Embryonic facial prominence (tissue), 1 donor: Measurements from ENCODE around the gene CD276.
A peak's percentile ranks its signal among the peaks of the same experiment; 100 is the strongest.
"Not testable (repeated sequence)": the region's sequence is repeated elsewhere in the genome, so short reads cannot be mapped to it uniquely, and the experiment has no call there.

Experiments
- DNase-seq: peaks from one replicate; pipeline ENCODE4 v3.0.0-alpha.2; 2016; ENCODE audit errors: extremely low spot score

CD276 gene

DNA sequence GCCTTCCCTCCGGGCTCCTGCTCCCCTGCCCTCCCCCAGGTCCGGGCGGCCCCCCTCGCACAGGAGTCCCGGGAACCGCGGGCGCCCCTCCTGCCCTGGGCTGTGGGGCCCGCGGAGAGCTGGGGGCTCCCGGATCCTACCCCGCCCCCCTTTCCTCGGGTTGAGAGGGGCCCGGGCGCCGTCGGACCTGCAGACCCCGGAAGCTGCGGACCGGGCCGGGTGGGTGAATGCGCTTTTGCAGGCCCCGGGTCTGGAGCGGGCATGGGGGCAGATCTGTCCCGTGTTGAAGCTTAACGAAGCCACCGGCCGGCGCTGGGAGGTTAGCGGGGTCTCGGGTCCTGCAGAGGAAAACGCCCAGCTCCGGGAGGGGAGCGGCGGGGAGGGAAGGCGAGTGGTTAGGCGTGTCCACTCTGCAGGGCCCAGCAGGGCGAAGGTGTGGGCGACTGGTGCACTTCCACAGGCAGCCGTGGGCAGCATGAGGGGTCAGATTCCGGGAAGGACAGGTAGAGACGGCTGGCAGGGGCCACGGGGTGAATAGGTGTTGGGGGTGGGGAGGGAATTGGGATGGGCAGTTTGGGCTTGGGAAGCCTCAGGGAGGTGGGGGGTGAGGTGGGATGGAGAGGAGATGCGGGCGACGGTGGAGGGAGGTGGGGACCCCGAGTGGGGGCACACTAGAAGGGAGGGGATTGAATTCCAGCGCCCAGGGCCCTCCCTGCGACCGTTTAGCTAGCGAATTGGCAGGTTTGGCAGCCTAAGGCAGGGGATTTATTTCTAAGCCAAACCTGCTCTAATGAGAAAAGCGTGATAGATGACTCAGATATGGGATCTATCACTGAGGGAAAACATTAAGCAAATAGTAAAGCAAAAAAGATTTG is 635 bp downstream of the CD276 start:
- DNase-seq: no peak

DNA sequence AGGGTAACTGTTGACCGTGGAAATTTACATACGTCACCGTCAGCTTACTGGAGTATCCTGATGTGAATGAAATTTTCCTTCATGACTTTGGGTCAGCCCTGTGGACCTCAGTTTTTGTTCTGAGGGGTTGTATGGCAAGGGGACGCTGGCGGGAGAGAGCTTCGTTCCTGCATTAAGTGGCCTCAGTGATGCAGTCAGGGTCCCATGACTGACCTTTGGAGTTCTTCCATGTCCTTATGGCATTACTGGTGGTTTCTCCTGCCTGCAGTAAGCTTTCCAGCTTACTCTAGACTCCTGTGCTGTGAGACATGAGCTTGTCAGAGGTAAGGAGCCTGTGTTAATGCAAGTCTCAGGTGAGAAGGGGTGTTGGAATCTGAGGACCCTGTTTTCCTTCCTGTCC is 1.8 kb downstream of the CD276 start:
- DNase-seq: no peak

DNA sequence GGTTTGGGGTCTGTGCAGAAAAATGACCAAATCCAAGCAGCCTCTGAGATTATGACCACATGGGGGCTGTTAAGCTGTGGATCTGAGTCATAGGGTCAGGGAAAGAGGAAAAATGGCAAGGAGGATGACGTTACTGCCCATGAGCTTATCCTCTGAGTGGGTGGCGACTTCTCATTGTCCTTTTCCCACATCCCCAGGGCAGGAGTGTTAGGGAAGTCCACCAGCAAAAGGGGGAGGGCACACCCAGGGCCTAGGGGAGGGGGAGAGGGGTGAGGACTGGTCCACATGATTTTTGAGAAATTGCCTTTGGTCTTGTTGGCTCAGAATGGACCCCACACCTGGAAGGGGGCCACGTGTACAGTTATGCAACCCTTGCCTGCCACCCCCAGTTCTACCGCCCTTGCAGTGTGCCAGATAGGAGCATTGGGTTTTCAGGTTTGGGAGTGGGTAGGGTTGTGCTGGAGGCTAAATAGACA is 2.6 kb downstream of the CD276 start:
- DNase-seq: no peak

DNA sequence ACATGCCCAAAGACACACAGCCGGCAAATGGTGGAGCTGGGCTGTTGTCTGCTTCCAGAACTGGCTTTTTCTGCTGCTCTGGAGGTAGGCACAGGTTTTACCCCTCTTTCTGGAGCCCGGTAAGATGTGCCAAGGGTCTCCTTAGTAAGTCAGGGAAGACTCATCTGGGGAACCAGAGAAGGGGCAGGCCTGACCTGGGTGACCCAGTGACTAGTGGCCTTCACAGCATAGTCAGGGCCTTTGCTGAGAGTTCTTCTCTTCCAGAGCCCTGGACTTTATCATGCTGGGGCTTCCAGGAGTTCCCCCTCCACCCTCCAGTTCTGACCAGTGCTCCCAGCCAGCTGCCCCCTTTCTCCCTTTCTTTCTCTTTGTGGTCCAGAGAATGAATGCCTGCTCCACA is 3.2 kb downstream of the CD276 start:
- no peak for DNase-seq

DNA sequence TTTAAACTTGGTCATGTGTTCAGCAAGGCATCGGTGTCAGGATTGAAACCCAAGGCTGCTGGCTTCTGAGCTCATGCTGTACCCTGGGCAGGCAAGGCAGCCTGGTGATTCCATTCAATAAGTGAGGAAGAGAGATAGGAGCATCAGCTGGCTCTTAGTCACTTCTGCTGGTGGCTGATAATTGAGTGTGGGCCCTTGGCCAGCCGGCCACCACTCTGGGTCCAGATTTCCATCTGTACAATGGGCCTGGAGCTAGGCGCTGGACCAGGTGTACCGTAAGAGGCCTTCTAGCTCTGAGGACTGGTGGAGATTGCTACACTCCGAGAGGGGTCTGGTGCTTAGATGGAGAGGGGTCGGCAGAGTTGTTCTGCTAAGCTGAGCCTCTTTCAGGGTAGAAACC is 4.3 kb downstream of the CD276 start:
- DNase-seq: no peak

DNA sequence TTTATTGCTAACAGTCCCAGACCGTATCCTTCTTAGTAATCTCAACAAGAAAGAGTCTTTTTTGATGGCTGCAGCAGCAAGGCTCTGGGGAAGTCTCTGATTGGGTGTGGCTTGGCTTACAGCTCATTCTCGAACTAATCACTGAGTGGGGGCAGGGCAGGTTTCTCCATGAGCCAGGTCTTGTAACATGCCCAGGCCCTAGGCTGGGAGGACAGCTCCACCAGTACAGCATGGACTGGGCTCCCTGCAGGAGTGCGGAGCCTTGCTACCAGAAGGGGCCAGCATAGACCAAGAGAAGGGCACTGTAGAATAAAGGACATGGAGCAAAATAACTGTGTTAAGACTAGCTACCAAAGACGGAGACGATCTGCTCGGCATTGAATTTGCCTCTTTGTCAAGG is 7.2 kb downstream of the CD276 start:
- DNase-seq: no peak

DNA sequence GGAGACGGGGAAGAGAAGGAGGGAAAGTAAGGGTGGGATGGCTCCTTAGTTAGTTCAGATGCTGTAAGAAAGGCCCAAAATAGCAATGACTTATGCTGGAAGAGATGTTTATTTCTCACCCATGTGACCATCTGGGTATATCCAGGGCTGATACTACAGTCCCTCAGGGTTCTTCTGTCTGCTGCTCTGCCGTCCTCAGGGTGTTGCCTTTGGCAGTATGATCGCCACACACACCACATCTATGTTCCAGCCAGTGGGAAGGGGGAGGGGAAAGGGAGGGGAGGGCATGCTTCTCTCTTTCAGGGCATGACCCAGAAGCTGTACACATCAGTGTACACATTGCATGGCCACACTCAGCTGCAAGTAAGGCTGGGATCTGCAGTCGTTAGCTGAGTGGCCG is 10.2 kb downstream of the CD276 start:
- no peak for DNase-seq

DNA sequence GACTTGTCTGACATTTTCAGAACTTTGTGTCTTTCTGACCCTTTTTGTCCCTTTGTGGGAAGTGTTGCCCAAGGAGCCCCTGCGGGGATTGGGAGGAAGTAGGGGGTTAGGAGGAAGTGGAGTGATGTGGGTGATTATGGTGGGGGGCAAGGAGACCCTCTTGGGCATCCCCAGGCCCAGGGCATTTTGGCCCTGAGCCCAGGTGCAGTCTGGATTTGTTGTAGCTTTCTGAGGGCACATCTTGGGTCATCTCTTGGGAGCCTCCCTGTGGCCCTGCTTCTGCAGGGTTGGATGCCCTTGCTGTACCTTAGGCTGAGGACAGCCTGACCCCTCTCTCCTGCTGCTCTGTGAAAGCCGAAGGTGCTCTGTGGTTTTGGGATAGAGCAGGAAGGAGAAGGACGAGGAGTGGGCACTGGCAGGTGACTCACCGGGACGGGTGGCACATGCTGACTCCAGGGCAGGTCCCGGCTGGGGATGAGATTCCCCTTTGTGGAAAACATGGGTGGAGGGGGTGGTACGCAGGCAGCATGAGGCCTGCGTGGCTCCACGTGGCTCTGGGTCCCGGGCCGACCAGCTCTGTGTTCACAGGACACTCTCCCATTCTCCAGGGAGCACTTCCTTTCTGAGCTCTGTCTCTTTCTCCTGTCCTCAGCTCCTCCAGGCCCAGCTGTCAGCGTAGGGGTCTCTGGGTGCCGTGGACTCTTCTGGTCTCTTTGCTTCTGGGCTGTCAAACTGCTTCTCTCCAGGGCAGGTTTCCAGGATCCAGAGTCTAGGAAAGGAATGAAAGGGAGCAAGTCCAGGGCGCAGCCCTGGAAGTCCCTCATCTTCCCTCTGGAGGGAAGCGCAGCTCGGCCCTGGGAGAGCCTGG is 11.8 kb downstream of the CD276 start:
- DNase-seq: no peak

DNA sequence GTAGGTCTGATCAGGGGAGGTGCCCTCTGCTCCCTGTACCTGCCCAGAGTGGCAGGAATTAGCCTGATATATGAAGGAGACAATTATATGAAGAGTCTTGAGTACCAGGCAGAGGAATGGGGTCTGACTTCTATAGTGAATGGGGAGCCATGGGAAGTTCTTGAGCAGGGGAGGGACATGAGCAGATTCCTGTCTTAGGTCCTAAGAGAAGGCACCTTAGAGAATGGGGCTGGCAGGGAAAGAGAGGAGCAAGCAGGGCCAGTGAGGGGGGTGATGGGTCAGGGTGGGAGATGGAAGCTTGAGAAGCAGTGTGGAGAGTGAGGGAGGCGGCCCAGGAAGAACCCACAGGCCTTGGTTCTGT is 12.4 kb downstream of the CD276 start:
- DNase-seq: no peak

DNA sequence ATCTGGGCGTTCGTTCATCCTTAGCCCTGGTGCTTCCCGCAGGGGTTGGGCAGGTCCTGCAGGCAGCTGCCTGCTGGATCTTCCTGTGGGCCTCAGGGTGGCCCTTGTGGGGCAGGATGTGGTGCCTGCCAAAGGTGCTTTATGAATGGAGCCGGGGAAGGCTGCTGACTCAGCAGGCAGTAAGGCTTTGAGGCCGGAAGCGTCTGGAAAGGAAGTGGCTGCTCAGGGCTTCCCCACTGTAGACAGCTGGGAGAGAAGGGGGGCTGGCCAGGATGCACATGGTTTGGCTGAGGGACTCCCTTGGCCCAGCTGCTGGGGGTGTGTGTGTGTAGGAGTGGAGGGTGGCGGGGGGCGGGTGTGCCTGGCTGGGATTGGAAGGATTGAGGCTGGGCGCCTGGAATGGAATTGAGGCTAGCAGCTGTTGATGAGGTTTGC is 12.9 kb downstream of the CD276 start:
- DNase-seq: peak; percentile 81

DNA sequence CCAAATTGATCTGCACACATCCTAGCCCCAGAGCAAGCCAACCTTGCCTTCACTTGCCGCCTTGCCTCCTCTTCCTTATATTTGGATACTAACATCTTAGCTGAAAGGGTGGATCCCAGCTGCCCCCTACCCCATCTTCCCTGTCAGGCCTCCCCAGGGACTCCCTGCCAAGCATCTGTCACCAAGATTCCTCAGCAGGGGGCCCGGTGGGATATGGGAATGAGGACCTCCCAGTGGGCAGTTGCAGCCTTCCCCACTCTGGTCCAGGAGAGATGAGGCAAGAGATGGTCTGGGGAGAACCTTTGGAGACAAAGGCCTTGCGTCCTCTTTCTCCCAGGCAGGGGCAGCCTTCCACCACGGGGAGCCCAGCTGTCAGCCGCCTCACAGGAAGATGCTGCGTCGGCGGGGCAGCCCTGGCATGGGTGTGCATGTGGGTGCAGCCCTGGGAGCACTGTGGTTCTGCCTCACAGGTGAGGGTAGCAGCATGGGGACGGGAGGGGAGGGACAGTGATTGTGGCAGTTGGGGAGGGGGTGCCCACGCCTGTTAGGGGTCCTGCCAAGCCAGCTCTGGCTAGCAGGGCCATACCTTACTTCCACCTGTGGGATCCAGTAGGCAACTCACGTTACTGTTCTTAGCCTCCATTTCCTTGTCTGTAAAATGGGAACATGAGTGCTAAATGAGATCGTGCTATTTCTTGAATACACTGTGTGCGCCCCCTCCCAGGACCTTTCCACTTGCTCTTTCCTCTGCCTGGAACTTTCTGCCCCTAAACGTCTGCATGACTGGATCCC is 15.3 kb downstream of the CD276 start:
- no peak for DNase-seq

DNA sequence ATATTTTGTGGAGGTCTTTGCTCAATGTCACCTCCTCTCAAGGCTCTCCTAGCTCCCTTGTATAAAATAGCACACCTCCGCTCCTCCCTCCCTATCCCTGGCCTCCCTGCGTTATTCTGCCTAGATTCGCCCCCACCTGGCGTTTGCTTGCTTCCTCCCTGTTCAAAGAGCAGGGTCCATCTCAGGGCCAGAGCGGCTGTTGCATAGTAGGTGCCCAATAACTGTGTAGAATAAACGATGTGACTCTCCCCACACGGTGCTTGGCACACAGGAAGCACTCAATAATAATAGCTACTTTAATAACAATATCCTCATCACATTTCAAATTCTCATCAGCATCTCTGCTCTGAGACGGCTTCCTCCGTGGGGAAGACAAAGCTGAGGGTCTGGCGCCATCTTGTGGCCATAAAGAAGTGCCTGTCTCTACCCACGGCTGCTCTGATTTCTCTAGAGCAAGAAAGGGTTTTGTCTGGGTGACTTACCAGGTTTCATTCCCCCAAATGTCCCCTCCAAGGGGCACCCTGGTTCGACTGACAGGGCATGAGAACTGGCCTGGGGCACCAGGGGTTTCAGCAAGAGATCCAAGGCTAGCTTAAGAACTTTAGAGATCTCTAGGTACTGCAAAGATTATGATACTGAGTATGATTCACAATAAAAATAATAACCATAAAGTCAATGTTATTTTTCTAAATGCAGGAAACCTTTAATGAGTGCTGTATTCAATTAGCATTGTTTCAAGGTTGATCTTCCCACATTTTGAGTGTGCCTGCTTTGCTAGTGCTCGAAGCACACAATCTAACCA is 16.1 kb downstream of the CD276 start:
- peak; percentile 48 for DNase-seq

DNA sequence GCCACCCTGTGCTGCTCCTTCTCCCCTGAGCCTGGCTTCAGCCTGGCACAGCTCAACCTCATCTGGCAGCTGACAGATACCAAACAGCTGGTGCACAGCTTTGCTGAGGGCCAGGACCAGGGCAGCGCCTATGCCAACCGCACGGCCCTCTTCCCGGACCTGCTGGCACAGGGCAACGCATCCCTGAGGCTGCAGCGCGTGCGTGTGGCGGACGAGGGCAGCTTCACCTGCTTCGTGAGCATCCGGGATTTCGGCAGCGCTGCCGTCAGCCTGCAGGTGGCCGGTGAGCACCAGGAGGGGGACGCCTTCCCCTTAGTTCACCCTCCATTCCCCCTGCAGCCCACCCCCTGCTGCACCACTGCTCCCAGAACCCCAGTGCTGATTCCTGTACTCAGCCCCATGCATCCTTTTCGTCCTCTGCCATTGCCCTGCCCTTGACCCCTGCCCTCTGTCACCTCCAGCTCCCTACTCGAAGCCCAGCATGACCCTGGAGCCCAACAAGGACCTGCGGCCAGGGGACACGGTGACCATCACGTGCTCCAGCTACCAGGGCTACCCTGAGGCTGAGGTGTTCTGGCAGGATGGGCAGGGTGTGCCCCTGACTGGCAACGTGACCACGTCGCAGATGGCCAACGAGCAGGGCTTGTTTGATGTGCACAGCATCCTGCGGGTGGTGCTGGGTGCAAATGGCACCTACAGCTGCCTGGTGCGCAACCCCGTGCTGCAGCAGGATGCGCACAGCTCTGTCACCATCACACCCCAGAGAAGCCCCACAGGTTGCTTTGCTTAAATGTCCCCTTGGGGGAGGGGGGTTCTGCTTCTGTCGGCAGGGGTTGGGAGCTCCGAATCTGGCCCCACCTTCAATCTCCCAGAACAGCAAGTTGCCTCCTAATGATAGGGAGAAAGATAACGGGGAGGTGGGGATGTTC is 18.4 kb downstream of the CD276 start:
- DNase-seq: not testable (repeated sequence)

DNA sequence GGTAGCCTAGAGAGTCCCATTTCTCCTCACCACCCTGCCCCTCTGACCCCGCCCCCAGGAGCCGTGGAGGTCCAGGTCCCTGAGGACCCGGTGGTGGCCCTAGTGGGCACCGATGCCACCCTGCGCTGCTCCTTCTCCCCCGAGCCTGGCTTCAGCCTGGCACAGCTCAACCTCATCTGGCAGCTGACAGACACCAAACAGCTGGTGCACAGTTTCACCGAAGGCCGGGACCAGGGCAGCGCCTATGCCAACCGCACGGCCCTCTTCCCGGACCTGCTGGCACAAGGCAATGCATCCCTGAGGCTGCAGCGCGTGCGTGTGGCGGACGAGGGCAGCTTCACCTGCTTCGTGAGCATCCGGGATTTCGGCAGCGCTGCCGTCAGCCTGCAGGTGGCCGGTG is 19.4 kb downstream of the CD276 start:
- not testable (repeated sequence) for DNase-seq

DNA sequence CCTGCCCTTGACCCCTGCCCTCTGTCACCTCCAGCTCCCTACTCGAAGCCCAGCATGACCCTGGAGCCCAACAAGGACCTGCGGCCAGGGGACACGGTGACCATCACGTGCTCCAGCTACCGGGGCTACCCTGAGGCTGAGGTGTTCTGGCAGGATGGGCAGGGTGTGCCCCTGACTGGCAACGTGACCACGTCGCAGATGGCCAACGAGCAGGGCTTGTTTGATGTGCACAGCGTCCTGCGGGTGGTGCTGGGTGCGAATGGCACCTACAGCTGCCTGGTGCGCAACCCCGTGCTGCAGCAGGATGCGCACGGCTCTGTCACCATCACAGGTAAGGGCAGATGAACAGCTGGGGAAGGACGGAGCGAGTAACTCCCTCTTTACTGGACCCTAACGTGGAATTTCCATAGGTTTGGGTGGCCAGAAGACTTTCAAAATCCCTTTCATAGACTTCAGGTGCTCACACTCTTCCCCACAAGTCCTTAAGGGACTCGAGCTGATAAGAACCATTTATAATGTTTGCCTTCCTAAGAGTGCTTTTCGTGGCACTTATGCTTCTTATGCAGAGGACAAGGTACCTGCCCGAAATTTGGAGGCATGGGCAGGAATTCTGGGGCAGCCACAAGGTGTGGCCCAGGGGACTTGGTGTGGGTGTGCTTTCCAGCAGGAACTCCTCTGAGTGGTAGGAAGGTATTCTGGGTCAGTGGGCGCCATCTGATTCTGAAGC is 20.1 kb downstream of the CD276 start:
- DNase-seq: not testable (repeated sequence)

DNA sequence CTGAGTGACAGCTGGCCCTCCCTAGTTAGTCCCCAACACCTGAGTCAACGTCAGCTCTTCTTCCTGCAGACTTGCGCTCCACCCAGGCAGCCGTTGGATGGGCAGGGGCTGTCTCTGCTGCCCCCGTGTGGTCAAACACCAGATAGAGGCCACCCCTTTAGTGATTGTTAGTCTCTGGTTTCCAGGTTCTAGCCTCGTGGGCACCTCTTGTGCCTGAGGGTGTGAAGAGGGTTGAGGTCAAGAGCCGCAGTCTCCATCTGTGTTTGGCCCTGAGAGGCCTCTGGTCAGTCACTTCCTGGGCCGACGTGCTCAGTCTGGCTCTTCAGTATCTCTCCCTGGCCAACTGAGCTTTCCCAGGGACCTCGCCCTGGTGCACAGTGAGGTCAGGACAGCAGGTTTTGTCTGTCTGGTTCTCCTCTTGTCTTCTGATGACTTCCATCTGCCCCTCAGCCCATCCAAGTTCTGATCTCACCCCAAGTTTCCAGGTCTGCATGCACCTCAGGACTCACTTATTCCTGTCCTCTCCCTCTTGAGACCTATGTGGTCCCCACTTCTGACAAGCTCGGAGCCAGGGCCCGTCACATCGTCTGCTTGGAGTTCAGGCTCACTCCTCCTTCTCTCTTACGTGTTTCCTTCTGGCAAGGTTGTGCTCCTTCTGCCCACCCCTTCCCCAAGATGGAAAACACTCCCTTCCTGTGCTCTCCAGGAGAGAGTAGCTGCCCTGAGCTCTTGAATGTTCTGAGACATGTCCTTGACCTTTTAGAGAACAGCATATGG is 20.9 kb downstream of the CD276 start:
- DNase-seq: no peak

DNA sequence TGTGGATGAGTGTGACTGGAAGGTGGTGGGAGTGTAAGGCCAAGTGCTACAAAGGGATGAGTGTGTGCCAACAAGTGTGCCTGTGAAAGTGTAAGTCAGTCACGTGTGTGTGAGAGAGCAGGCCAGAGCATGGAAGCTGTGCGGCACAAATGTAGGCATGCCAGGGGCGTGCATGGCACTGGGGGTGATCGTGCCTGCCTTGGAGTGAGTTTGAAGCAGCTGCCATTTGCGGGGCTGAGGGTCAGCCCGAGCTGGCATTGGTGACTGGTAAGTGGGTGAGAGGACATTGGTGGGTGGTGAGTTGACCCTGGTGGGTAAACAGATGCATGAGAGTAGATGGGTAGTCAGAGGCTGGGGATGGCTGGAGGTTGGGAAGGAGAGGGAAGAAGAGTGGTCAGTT is 24.5 kb downstream of the CD276 start:
- no peak for DNase-seq

DNA sequence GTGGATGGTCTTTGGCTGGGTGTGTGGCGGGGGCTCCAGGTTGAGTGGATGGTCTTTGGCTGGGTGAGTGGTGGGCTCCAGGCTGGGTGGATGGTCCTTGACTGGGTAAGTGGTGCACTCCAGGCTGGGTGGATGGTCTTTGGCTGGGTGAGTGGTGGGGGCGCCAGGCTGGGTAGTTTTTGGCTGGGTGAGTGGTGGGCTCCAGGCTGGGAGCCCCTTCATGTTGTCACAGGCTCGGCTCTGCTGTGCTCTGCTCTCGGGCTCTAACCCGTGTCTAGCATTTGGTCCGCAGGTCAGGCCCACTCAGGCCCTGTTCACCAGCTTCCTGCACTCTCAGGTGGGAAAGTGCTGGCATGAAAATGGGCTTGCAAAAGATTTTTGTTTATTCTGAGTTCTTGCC is 25.1 kb downstream of the CD276 start:
- no peak for DNase-seq

DNA sequence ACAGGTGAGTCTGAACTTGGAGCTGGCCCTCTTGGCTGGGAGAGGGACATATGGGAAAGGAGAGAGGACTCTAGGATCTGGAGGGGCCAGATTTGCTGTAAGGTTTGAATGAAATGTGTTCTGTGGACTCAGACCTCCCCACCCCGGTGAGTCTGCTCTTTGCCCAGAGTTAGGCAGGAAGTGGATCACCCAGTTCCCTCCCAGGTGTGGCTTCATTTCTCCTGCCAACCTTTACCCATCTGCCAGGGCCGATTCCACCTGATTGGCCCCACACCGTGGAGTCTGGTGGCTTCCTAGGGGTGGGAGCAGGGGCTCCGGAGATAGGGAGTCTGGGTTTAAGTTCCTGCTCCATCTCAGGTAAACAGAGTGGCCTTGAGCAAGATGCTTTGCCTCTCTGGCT is 25.5 kb downstream of the CD276 start:
- DNase-seq: no peak
